ENCODE data around the gene EIF4E.
"Not testable (repeated sequence)": the region's sequence is repeated elsewhere in the genome, so short reads cannot be mapped to it uniquely, and the experiment has no call there.

Gene EIF4E

DNA sequence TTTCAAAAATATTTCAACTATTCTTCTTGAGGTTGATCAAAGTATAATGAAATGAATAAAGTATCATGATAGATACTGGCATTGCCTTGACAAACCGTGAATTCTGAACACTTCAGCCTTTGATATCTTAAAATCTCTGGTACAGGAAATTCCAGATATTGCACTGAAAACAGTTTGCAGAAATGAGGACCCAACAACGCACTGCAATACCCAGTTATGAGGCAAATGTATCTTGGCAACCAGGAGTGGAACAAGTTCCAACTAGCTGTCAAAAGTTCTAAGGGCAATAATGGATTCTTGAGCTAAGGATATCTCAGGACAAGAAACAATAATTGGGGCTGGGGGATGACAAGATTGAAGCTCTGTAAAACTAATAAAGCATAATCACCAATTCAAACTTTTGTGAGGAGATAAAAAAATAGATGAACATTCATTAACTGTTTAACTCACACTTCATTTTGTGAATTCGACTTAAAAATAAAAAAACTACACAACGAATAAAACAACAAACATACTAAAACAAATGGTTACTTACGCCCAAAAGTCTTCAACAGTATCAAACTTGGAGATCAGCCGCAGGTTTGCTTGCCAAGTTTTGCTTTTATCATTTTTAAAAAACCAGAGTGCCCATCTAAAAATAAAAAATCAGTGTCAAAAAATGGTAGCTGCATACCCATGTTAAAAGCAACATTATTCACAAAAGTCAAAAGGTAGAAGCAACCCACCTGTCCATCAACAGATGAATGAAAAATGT is 38.1 kb downstream of the EIF4E start:
- no peak overlapping the region for H3K27ac ChIP-seq

DNA sequence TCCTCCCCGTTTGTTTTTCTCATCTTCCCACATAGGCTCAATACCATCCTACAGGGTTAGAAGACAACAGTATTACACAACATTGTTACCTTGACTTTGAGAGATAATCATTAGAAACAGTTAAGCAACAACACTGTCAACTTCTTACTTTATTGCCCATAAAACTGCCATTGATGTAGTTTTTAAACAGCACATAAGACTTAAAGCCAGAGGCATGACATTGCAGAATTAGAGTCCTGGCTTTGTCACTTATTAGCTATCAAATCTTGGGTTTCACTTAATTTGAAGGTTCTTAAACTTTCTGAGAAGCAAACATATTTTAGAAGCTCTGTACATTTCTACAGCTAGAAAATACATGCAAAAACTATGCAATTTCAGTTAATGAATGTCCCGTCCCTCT is 41.8 kb downstream of the EIF4E start:
- Histone ChIP-seq H3K27ac (no peak overlapping the region), H3K4me3 (no peak overlapping the region)

More for the DNA sequence above, 38.1 kb downstream of the EIF4E start:
- H3K4me3 ChIP-seq, result no peak overlapping the region

DNA sequence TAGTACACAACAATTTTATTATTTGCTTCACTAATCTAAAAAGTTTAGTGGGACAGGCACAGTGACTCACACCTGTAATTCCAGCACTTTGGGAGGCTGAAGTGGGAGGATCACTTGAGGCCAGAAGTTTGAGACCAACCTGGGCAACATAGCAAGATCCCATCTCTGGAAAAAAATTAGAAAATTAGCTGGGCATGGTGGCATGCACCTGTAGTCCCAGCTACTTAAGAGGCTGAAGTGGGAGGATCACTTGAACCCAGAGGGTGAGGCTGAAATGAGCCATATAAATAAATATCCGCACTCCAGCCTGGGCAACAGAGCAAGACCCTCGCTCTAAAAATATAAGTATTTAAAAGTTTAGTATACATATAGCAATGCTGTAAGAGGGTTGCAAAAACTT is 42.6 kb downstream of the EIF4E start:
- not testable (repeated sequence) for H3K4me3 ChIP-seq, H3K27ac ChIP-seq

DNA sequence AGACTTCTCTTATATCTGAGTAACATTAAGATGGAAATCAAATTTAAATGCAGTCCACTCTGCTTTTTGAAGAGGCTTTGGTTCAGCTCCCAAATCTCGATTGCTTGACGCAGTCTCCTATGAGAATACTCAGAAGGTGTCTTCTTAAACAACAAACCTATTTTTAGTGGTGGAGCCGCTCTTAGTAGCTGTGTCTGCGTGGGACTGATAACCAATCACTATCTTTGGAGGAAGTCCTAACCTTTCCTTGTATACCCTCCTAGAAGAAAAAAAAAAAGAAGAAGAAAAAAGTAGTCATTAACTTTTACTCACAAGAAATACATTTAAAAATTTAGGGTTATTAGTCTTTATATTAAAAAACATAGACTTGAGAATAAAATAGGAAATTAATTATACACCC is 48.0 kb downstream of the EIF4E start:
- not testable (repeated sequence) for H3K4me3 ChIP-seq

DNA sequence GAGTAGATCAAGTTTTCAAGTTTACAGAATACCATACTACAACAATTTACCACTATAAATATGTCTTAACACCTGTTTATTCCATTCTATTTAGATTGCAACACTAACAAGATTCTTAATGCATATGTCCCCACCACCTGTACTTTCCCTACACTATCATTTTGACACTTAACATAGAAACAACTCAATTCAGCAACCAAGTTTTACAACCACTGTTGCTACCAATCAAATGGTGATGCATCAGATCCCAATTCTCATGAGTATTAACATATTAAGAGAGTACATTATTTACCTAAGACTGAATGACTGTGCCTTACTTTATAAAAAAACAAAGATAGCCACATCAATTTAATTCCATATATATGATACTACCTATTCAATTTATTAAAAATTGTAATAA is 49.4 kb downstream of the EIF4E start:
- Histone ChIP-seq H3K4me3 (no peak overlapping the region), H3K27ac (no peak overlapping the region)

More for the DNA sequence above, 48.0 kb downstream of the EIF4E start:
- not testable (repeated sequence) for H3K27ac ChIP-seq

DNA sequence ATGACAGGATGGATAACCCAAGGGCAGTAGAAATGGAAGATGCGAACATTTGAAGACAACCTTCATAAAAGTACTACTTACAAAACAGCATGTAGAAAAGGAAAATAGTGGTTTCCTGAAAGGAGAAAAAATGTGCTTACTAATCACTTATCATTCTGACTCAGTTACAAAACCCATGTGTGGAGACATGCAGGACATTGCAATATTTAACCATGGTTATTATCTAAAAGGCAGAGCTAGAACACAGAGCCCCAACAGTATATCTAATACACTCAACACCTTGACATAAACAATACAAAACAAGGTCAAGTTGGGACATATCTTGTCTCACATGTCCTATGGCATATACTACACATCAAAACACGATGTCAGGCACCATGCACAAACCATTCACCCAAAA is 55.9 kb downstream of the EIF4E start:
- Histone ChIP-seq H3K27ac (no peak overlapping the region), H3K4me3 (no peak overlapping the region)

DNA sequence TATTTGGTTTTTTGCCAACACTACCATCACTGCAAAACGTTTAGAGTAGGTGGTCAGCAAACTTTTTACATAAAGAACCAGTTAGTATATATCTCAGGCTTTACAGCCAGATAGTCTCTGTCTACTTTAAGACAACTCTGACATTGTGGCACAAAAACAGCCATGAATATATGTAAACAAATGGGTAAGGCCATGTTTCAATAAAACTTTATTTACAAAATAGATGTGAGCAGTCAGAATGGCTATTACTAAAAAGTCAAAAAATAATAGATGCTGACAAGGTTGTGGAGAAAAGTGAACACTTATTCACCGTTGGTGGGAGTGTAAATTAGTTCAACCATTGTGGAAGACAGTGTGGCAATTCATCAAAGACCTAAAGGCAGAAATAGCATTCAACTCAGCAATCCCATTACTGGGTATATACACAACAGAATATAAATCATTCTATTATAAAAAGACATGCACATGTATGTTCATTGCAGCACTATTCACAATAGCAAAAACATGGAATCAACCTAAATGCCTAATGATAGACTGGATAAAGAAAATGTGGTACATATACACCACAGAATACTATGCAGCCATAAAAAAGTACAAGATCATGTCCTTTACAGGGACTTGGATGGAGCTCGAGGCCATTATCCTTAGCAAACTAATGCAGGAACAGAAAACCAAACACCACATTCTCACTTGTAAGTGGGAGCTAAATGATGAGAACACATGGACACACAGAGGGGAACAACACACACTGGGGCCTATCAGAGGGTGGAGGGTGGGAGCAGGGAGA is 56.6 kb downstream of the EIF4E start:
- not testable (repeated sequence) for H3K4me3 ChIP-seq, H3K27ac ChIP-seq

DNA sequence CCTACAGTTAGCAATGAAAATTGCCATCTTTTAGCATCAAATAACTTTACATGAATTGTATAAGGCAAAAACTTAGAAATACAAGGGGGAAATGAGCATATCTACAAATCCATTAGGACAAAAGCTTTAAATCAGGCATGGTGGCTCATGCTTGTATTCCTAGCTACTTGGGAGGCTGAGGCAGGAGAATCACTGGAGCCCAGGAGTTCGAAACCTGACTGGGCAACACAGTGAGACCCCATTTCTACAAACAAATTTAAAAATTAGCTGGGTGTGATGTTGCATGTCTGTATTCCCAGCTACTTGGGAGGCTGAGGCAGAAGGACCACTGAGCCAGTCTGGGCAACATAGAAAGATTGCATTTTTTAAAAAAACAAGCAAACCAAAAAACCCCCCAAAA is 61.3 kb downstream of the EIF4E start:
- Histone ChIP-seq H3K27ac (no peak overlapping the region), H3K4me3 (no peak overlapping the region)

DNA sequence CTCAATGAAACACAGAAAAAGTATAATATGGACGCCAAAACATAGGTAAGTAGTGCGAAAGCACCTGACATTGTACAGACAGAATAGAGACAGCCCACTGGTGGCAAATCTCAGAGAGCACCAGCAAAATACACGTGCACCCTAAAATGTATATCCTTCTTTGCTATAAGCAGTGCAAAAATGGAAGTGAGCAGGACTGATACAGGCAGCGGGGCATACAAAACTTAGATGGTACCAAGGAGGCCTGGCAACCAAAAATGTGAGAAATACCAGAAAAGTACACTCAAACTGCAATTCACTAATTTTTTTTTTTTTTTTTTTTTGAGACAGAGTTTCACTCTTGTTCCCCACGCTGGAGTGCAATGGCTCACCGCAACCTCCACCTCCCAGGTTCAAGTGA is 63.9 kb downstream of the EIF4E start:
- H3K4me3 ChIP-seq, result no peak overlapping the region
- H3K27ac ChIP-seq, result no peak overlapping the region

DNA sequence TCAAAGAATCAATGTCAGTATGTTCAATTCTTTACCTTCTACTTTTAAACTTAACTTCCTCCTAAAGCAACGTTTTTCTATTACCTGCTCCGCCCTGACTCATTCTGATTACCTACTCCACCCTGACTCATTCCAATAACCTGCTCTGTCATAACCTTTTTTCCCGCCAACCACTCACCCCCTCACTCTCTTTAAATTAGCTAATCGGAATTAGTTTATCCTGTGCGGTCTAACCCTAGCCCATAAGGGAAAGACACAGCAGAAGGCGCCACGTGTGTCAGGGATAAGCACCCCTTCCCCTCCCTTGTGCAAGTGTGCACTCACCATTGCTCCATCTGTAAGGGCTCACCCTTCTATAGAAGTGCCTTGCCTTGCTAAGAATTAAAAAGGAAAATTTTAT is 64.4 kb downstream of the EIF4E start:
- Histone ChIP-seq H3K4me3 (no peak overlapping the region), H3K27ac (no peak overlapping the region)

DNA sequence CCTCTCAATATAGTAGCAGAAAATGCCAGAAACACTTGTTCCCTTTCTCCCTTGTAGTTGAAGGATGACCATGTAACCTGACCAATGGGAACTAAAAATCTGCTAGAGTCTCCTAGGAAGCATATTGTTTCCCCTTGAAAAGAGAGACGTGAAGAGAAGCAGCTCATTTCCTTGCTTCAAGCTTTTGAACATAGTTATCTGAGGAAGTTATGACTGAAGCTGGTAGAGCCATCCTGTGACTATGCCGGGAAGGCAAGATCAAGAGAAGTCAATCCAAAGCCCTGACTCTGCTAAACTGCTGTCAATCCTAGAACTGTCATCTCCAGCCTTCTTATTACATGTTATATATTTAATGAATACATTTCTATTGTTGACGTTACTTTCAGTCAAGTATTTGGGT is 66.6 kb downstream of the EIF4E start:
- H3K27ac ChIP-seq, result no peak overlapping the region
- no peak overlapping the region for H3K4me3 ChIP-seq

DNA sequence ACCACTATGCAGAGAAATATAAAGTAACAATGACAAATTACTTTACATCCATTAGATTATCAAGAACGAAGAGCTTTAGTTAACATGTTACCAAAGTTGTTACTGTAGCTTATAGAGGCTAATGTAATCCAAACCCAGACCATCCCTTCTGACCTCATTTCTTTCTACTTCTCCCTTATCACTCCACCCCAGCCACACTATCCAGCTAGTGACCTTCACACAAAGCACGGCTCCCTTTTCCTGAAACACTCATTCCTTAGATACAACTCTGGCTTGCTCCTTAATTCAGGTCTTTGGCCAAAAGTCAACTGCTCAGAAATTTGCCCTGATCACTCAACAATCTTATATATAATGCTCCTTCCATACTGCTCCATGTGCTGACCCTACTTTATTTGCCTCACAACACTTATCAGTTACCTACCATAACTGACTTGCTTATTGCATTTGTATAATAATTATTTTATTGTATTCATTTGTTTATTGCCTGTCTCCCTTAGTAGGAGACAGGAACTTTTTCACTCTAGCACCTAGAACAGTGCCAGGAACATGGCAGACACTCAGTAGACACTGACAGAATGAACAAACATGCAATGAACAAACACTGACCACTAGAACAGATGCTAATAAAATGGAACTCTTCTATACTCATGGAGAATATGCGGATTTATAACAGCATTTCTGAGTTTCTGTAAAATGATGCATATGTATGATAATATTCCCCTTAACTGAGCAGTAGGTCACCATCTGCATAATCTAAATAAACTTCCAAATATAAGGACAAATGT is 67.6 kb downstream of the EIF4E start:
- Histone ChIP-seq H3K4me3 (no peak overlapping the region), H3K27ac (no peak overlapping the region)

DNA sequence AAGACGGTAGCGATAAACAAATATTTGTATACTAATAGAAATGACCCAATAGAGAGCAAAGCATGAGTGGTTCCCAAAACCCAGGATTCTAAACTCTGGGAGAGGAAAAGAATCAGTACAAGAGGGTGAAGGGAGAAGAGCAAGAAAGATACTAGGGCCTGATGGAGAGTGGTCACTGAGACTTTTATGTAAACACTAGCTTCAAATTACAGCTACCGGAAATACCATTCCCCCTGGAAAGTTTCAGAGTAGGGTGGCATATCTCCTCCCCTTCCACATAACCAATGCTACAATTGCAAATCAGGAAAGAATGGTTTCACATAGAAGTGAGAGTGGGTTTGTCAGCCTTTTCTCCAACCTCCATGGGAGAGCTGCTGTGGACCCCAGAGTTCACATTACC is 77.1 kb downstream of the EIF4E start:
- Histone ChIP-seq H3K4me3 (no peak overlapping the region), H3K27ac (no peak overlapping the region)

DNA sequence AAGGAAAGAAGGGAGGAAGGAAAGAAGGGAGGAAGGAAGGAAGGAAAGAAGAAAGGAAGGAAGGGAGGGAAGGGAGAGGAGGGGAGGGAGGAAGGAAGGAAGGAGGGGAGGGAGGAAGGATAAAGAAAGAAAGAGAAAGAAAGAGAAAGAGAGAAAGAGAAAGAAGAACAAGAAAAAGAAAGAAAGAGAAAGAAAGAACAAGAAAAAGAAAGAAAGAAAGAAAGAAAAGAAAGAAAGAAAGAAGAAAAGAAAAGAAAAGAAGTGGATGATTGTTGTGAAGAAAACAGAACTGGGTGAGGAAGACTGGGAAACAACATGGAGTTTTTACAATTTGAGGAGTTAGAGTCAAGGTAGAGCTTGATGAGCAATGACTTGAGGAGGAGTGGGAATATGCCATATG is 78.0 kb downstream of the EIF4E start:
- Histone ChIP-seq H3K4me3 (no peak overlapping the region), H3K27ac (no peak overlapping the region)

DNA sequence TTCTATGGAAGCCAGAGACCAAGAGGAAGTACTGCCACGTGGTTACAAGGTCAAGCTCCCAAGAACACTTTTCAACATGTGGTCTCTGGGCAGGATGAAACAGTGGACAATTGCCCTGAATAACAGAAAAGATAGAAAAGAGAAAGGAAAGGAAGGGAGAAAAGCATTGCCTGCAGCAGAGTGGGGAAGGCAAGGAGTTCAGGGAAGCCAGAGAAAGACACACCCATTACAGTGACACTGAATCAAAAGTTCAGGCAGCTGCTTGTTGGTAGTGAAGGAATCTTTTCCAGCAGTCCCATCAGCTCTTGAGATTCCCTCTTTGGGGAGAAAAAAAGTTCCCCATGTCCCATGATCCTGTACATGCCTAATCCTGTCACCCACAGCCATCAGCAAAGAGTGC is 80.5 kb downstream of the EIF4E start:
- H3K27ac ChIP-seq, result no peak overlapping the region

DNA sequence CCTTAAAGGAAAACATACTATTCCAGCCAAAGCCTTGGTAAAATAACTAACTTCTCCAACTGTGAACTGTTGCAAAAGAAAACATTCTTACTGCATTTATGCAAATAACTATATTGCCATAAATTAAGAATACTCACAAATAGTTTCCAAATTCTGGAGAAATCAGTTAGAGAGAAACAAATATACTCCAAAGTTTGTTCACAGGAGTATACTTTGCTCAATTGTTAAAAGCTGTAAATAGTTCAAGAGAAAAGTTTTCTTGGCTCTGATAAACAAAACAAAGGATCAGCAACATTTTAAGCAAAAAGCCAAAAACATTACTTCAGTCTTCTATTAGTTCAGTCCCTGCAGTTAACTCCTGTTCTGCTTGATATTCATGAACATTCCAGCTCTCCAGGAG is 83.0 kb downstream of the EIF4E start:
- Histone ChIP-seq H3K27ac (no peak overlapping the region), H3K4me3 (no peak overlapping the region)

More for the DNA sequence above, 80.5 kb downstream of the EIF4E start:
- no peak overlapping the region for H3K4me3 ChIP-seq

DNA sequence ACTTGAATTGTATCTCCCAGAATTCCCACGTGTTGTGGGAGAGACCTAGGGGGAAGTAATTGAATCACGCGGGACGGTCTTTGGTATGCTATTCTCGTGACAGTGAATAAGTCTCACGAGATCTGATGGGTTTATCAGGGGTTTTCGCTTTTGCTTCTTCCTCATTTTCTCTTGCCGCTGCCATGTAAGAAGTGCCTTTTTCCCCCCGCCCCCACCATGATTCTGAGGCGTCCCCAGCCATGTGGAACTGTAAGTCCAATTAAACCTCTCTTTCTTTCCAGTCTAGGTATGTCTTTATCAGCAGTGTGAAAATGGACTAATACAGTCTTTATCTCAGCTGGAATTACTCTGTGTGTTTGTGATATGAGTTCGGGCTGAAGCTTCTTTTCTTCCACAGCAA is 86.0 kb downstream of the EIF4E start:
- H3K4me3 ChIP-seq, H3K27ac ChIP-seq: not testable (repeated sequence)

DNA sequence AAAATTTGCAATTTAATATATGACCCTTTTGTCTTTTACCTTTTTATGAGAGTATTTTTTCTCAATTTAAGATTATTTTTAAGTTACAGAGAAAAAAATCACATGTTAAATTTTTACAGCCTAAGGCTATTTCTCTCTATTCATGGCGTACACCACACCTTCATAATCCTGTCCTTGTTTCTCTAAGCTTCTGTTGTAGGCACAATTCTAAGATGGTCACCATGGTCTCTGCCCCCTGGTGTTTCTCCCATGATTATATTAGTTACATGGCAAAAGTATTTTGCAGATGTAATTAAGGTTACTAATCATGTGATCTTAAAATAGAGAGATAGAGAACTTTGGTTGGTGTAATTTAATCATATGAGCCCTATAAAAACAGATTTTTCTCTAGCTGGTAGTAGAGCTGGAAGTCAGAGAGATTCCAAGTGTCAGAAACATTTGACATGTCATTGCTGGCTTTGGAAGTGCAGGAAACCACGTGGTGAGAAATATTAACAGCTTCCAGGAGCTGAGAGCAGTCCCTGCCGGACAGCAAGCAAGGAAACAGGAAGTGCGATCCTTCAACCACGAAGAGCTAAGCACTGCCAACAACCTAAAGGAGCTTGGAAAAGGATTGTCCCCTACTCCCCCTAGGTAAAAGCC is 89.8 kb downstream of the EIF4E start:
- no peak overlapping the region for H3K4me3 ChIP-seq
- H3K27ac ChIP-seq, result no peak overlapping the region

DNA sequence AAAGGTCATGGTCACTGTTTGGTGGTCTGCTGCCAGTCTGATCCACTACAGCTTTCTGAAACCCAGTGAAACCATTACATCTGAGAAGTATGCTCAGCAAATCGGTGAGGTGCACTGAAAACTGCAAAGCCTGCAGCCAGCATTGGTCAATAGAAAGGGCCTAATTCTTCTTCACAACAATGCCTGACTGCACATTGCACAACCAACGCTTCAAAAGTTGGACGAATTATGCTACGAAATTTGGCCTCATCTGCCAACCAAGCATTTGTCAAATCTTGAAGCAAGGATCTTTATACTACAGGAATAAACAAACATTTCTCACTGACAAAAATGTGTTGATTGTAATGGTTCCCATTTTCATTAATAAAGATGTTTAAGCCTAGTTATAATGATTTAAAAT is 90.4 kb downstream of the EIF4E start:
- Histone ChIP-seq H3K4me3 (no peak overlapping the region), H3K27ac (no peak overlapping the region)

DNA sequence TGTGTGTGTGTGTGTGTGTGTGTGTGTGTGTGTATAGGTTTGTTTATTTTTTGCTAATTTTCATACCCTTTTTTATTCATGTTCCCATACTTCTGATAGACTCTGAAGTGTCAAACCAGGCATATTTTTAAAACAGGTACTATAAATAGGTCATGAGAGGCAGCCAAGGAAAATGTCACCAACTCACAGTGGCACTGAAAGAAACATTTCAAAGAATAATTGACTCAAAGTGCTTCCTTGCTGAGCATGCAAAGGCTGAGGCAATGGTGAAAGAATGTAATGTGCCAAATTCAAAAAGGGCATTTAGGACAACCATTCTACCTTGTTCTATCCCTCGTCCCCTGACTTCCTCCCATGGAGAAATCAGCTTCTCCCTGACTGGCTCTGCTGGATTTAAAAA is 95.5 kb downstream of the EIF4E start:
- Histone ChIP-seq H3K4me3 (no peak overlapping the region), H3K27ac (no peak overlapping the region)

All from skin epidermis (tissue), 12 donors.